Measurements from ENCODE around the gene THOC2. TPM values are rescaled to one million over a fixed set of nuclear protein-coding genes. Genes with fewer than 3 reads are reported as not detected.

Gene THOC2
- total RNA-seq, 4 donors from 2014 or later, result 18.2 to 51.6 (median 22.3) TPM

GRCh38 chrX:123607270-123607669, 125.6 kb downstream of the THOC2 start:
- in situ Hi-C loops (cut with MboI; ENCODE audit: low sequenced_read_pairs in 4 of 4), result no loop called here
- ATAC-seq (no peak), DNase-seq (no peak)
- Histone ChIP-seq H3K36me3 (peaks cover 0 to 10% of the 10 kb centered on the region in 2 donors), H3K27me3 (no peaks in the 10 kb centered on the region), H3K4me1 (no peaks in the 10 kb centered on the region), H3K27ac (no peak overlapping the region), H3K4me3 (no peak overlapping the region), H3K9me3 (no peaks in the 10 kb centered on the region)
- intact Hi-C loops (cut with DNase I; ENCODE audit: low total_unique reads), result no loop called here
- no peak for TF ChIP-seq POLR2A (IDR thresholded peaks at IDR 0.05)
- no peak for TF ChIP-seq CTCF (IDR thresholded peaks at IDR 0.05 in 4 of 5, conservative IDR thresholded peaks at IDR 0.05 in 1 of 5)

- no peaks in the 10 kb centered on the region for H3K9me3 ChIP-seq
- in situ Hi-C loops (cut with MboI; ENCODE audit: low sequenced_read_pairs in 4 of 4), result no loop called here
- ATAC-seq (no peak), DNase-seq (no peak)
- no peak for TF ChIP-seq CTCF (IDR thresholded peaks at IDR 0.05 in 4 of 5, conservative IDR thresholded peaks at IDR 0.05 in 1 of 5)
- no peak overlapping the region for H3K4me3 ChIP-seq
- no peaks in the 10 kb centered on the region for H3K4me1 ChIP-seq
- H3K27ac ChIP-seq, result no peak overlapping the region
- intact Hi-C loops (cut with DNase I; ENCODE audit: low total_unique reads), result no loop called here
- H3K36me3 ChIP-seq, result peaks cover 0 to 12% of the 10 kb centered on the region in 2 donors
- no peaks in the 10 kb centered on the region for H3K27me3 ChIP-seq
These were observed 129.4 kb downstream of the THOC2 start for GRCh38 chrX:123603491-123603890.

- Histone ChIP-seq H3K36me3 (peaks cover 0 to 12% of the 10 kb centered on the region in 2 donors), H3K4me1 (no peaks in the 10 kb centered on the region), H3K4me3 (no peak overlapping the region), H3K27ac (no peak overlapping the region), H3K27me3 (no peaks in the 10 kb centered on the region), H3K9me3 (no peaks in the 10 kb centered on the region)
- in situ Hi-C loops (cut with MboI; ENCODE audit: low sequenced_read_pairs in 4 of 4) (no loop called here), intact Hi-C loops (cut with DNase I; ENCODE audit: low total_unique reads) (no loop called here)
- TF ChIP-seq CTCF (IDR thresholded peaks at IDR 0.05 in 4 of 5, conservative IDR thresholded peaks at IDR 0.05 in 1 of 5), result no peak
- TF ChIP-seq POLR2A (IDR thresholded peaks at IDR 0.05), result no peak
- DNase-seq, result no peak
- ATAC-seq, result no peak
These were observed 131.4 kb downstream of the THOC2 start for GRCh38 chrX:123601437-123601836.

- ATAC-seq, result no peak
These were observed 132.7 kb downstream of the THOC2 start for GRCh38 chrX:123600181-123600580.

More at GRCh38 chrX:123600181-123600580, 132.7 kb downstream of the THOC2 start:
- H3K27me3 ChIP-seq, result no peaks in the 10 kb centered on the region
- no peak overlapping the region for H3K27ac ChIP-seq
- H3K4me1 ChIP-seq, result no peaks in the 10 kb centered on the region
- TF ChIP-seq CTCF (IDR thresholded peaks at IDR 0.05 in 4 of 5, conservative IDR thresholded peaks at IDR 0.05 in 1 of 5) (no peak), POLR2A (IDR thresholded peaks at IDR 0.05) (no peak)
- DNase-seq, result no peak
- no peaks in the 10 kb centered on the region for H3K9me3 ChIP-seq
- intact Hi-C loops (cut with DNase I; ENCODE audit: low total_unique reads) (no loop called here), in situ Hi-C loops (cut with MboI; ENCODE audit: low sequenced_read_pairs in 4 of 4) (no loop called here)
- peaks cover 0 to 12% of the 10 kb centered on the region in 2 donors for H3K36me3 ChIP-seq
- no peak overlapping the region for H3K4me3 ChIP-seq
